ENCODE measurements around the gene EFNA3. TPM values are rescaled to one million over a fixed set of nuclear protein-coding genes. Genes with fewer than 3 reads are reported as not detected.

The EFNA3 gene
- total RNA-seq, 4 donors from 2014 or later, result 2.3 to 8.7 (median 5.3) TPM

DNA sequence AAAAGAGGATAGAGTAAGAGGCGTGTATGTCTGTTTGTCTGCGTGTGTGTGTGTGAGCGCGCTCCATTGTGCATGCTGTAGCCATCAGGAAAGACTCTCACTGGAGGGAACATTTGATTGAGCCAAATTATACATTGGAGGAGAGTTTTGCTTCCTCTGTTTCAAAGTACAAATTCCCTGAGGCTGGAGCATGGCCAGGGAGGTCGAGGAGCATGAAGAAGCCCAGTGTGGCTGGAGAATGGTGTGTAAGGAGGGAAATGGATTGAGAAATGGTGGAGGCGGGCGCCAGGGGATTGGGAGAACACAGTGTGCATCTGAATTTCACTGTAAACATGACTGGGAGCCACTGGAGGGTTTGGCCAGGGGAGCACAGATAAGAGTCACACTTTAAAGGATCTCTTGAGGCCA lies 27.0 kb downstream of the EFNA3 start:
- peak overlapping the region in 2 of 4 donors; percentile 37 to 55 for H3K27ac ChIP-seq

GRCh38 chr1:155106862-155107261 lies 28.2 kb downstream of the EFNA3 start:
- H3K36me3 ChIP-seq, result no peaks in the 10 kb centered on the region
- DNase-seq, result peak in 1 of 3 donors; percentile 49
- peak overlapping the region in 2 of 4 donors; percentile 89 to 93 for H3K27ac ChIP-seq
- H3K4me3 ChIP-seq, result no peak overlapping the region
- no peaks in the 10 kb centered on the region for H3K9me3 ChIP-seq
- H3K27me3 ChIP-seq, result no peaks in the 10 kb centered on the region
- TF ChIP-seq, protein P1, sequence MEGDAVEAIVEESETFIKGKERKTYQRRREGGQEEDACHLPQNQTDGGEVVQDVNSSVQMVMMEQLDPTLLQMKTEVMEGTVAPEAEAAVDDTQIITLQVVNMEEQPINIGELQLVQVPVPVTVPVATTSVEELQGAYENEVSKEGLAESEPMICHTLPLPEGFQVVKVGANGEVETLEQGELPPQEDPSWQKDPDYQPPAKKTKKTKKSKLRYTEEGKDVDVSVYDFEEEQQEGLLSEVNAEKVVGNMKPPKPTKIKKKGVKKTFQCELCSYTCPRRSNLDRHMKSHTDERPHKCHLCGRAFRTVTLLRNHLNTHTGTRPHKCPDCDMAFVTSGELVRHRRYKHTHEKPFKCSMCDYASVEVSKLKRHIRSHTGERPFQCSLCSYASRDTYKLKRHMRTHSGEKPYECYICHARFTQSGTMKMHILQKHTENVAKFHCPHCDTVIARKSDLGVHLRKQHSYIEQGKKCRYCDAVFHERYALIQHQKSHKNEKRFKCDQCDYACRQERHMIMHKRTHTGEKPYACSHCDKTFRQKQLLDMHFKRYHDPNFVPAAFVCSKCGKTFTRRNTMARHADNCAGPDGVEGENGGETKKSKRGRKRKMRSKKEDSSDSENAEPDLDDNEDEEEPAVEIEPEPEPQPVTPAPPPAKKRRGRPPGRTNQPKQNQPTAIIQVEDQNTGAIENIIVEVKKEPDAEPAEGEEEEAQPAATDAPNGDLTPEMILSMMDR (IDR thresholded peaks at IDR 0.05), result no peak
- no peak for TF ChIP-seq POLR2A (IDR thresholded peaks at IDR 0.05)
- peaks cover 0 to 11% (median 0%) of the 10 kb centered on the region in 4 donors for H3K4me1 ChIP-seq

More for the DNA sequence above, 27.0 kb downstream of the EFNA3 start:
- no peak overlapping the region for H3K4me3 ChIP-seq
- DNase-seq, result no peak
- H3K9me3 ChIP-seq, result no peaks in the 10 kb centered on the region
- peaks cover 0 to 13% (median 0%) of the 10 kb centered on the region in 4 donors for H3K4me1 ChIP-seq
- no peaks in the 10 kb centered on the region for H3K27me3 ChIP-seq
- no peaks in the 10 kb centered on the region for H3K36me3 ChIP-seq
- TF ChIP-seq, protein P1 (IDR thresholded peaks at IDR 0.05), result no peak
- TF ChIP-seq POLR2A (IDR thresholded peaks at IDR 0.05), result no peak

- peak overlapping the region in 3 of 4 donors; percentile 57 to 93 (median 89) for H3K27ac ChIP-seq
- TF ChIP-seq, protein P1 (IDR thresholded peaks at IDR 0.05), result peak in 3 of 6 experiments; percentile 11 to 36 (median 14)
- TF ChIP-seq POLR2A (IDR thresholded peaks at IDR 0.05), result peak; percentile 10 to 54
- peak in 2 of 3 donors; percentile 57 to 77 for DNase-seq
Measured at GRCh38 chr1:155107309-155108264, 28.9 kb downstream of the EFNA3 start.

GRCh38 chr1:155108296-155108695 lies 29.7 kb downstream of the EFNA3 start:
- Histone ChIP-seq H3K9me3 (no peaks in the 10 kb centered on the region), H3K4me1 (no peaks in the 10 kb centered on the region), H3K27ac (peak overlapping the region in 3 of 4 donors; percentile 20 to 93 (median 89)), H3K36me3 (no peaks in the 10 kb centered on the region), H3K4me3 (no peak overlapping the region), H3K27me3 (no peaks in the 10 kb centered on the region)
- TF ChIP-seq, protein P1 (IDR thresholded peaks at IDR 0.05), result no peak
- no peak for TF ChIP-seq POLR2A (IDR thresholded peaks at IDR 0.05)
- DNase-seq, result no peak

More at GRCh38 chr1:155107309-155108264, 28.9 kb downstream of the EFNA3 start:
- Histone ChIP-seq H3K36me3 (no peaks in the 10 kb centered on the region), H3K4me1 (peaks cover 0 to 4% (median 0%) of the 10 kb centered on the region in 4 donors), H3K27me3 (no peaks in the 10 kb centered on the region), H3K9me3 (no peaks in the 10 kb centered on the region), H3K4me3 (no peak overlapping the region)

DNA sequence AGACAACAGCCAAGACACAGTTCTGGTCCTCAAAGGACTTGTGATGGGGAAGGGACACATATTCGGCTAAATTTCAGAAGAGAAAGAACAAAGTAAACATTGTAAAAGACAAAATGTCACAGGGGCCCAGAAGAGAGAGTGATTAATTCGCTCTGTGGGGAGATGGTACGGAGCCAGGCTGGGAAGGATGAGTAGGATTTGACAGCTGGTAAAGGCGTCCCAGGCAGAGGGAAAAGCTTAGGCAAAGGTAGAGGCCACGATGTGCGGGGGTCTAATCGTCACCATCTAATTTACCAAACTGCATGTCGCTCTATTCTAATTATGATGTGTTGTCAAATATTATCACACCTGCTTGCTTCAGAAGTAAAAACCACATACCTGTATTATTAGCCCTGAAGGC lies 31.7 kb downstream of the EFNA3 start:
- no peak for DNase-seq
- Histone ChIP-seq H3K36me3 (no peaks in the 10 kb centered on the region), H3K27ac (no peak overlapping the region), H3K9me3 (no peaks in the 10 kb centered on the region), H3K27me3 (no peaks in the 10 kb centered on the region), H3K4me1 (no peaks in the 10 kb centered on the region), H3K4me3 (no peak overlapping the region)
- TF ChIP-seq POLR2A (IDR thresholded peaks at IDR 0.05), result no peak
- TF ChIP-seq, protein P1 (IDR thresholded peaks at IDR 0.05), result no peak
